ENCODE measurements around the gene GRHPR.

The GRHPR gene

GRCh38 chr9:37379835-37380234 lies 42.7 kb upstream of the GRHPR start:
- no peak for TF ChIP-seq GABPA (IDR thresholded peaks at IDR 0.05; ENCODE audit: low read depth)
- no peak for TF ChIP-seq REST (IDR thresholded peaks at IDR 0.05; ENCODE audit: insufficient replicate concordance, low read depth)
- TF ChIP-seq POLR2AphosphoS5 (IDR thresholded peaks at IDR 0.05; ENCODE audit: low read depth): no peak
- no peak for TF ChIP-seq SPI1 (IDR thresholded peaks at IDR 0.05; ENCODE audit: borderline replicate concordance, low read depth)
- TF ChIP-seq CTCF (IDR thresholded peaks at IDR 0.05; ENCODE audit: insufficient read depth, low read length): no peak
- H3K27me3 ChIP-seq (ENCODE audit: insufficient read depth, poor library complexity, severe bottlenecking): no peaks in the 10 kb centered on the region
- no peak overlapping the region for H3K27ac ChIP-seq (replicated peaks)
- H3K4me3 ChIP-seq (replicated peaks; ENCODE audit: insufficient read depth, low read length): no peak overlapping the region
- DNase-seq (ENCODE audit: low read depth in 1 of 2, low spot score in 1 of 2): no peak

- TF ChIP-seq GABPA (IDR thresholded peaks at IDR 0.05; ENCODE audit: low read depth) (no peak), POLR2AphosphoS5 (IDR thresholded peaks at IDR 0.05; ENCODE audit: low read depth) (no peak), CTCF (IDR thresholded peaks at IDR 0.05; ENCODE audit: insufficient read depth, low read length) (no peak), SPI1 (IDR thresholded peaks at IDR 0.05; ENCODE audit: borderline replicate concordance, low read depth) (no peak)
- no peak for DNase-seq (ENCODE audit: low read depth in 1 of 2, low spot score in 1 of 2)
- Histone ChIP-seq H3K4me3 (replicated peaks; ENCODE audit: insufficient read depth, low read length) (no peak overlapping the region), H3K27me3 (ENCODE audit: insufficient read depth, poor library complexity, severe bottlenecking) (no peaks in the 10 kb centered on the region), H3K27ac (replicated peaks) (no peak overlapping the region)
Observed at GRCh38 chr9:37380570-37380969, 41.9 kb upstream of the GRHPR start.

- DNase-seq (ENCODE audit: low read depth in 1 of 2, low spot score in 1 of 2): no peak
- Histone ChIP-seq H3K27ac (replicated peaks) (no peak overlapping the region), H3K4me3 (replicated peaks; ENCODE audit: insufficient read depth, low read length) (no peak overlapping the region), H3K27me3 (ENCODE audit: insufficient read depth, poor library complexity, severe bottlenecking) (no peaks in the 10 kb centered on the region)
- TF ChIP-seq POLR2AphosphoS5 (IDR thresholded peaks at IDR 0.05; ENCODE audit: low read depth) (no peak), REST (IDR thresholded peaks at IDR 0.05; ENCODE audit: insufficient replicate concordance, low read depth) (no peak), SPI1 (IDR thresholded peaks at IDR 0.05; ENCODE audit: borderline replicate concordance, low read depth) (no peak), GABPA (IDR thresholded peaks at IDR 0.05; ENCODE audit: low read depth) (no peak), CTCF (IDR thresholded peaks at IDR 0.05; ENCODE audit: insufficient read depth, low read length) (no peak)
Observed at GRCh38 chr9:37381094-37381741, 41.3 kb upstream of the GRHPR start.

Measured in HL-60 (cell line).